Natural killer cell (primary cell): Measurements from ENCODE around the gene C20orf202. TPM values are rescaled to one million over a fixed set of nuclear protein-coding genes. Genes with fewer than 3 reads are reported as not detected.

Experiments
- ATAC-seq, 3 donors: fragments of 150-1000 bp in 2 of 3; fragments of 200-7000 bp in 1 of 3; cut with Tn5 transposase; 1 replicate in 1 of 3; 2 replicates in 2 of 3; pipeline ENCODE4 v1.10.0; 2021; ENCODE audit warnings: mild to moderate bottlenecking in 2 of 3, moderate library complexity in 2 of 3
- DNase-seq, 2 donors: peaks; one replicate each; pipeline versions ENCODE4 v3.0.0 to v3.0.0-alpha.2; 2013 to 2021; ENCODE audit warnings: mixed read lengths in 1 of 2
- H3K27ac ChIP-seq: one replicate; pipeline ENCODE4 v1.5.1; 2013; ENCODE audit warnings: mild to moderate bottlenecking, low read length
- H3K27me3 ChIP-seq: one replicate; pipeline ENCODE4 v1.6.1; 2013; ENCODE audit warnings: low read length; ENCODE audit not compliant: control insufficient read depth, insufficient read depth
- H3K36me3 ChIP-seq: one replicate; pipeline ENCODE4 v1.6.1; 2013; ENCODE audit warnings: low read length; ENCODE audit not compliant: control insufficient read depth, insufficient read depth
- H3K4me1 ChIP-seq: one replicate; pipeline ENCODE4 v1.6.1; 2013; ENCODE audit warnings: low read length; ENCODE audit not compliant: control insufficient read depth, insufficient read depth
- H3K4me3 ChIP-seq: one replicate; pipeline ENCODE4 v1.5.1; 2013; ENCODE audit warnings: low read length
- H3K9me3 ChIP-seq: one replicate; pipeline ENCODE4 v1.6.1; 2013; ENCODE audit warnings: low read length; ENCODE audit not compliant: control insufficient read depth, insufficient read depth
- H3K27ac Mint-ChIP-seq, 2 donors: one replicate each; pipeline ENCODE4 v1.8.0; 2022; ENCODE audit warnings: mild to moderate bottlenecking in 2 of 2, mixed read lengths in 2 of 2, moderate library complexity in 1 of 2
- H3K27me3 Mint-ChIP-seq, 2 donors: one replicate each; pipeline ENCODE4 v1.8.0; 2022; ENCODE audit warnings: low read depth in 2 of 2, mixed read lengths in 2 of 2
- H3K36me3 Mint-ChIP-seq: one replicate; pipeline ENCODE4 v1.8.0; 2022; ENCODE audit warnings: mixed read lengths
- H3K4me1 Mint-ChIP-seq, 2 donors: one replicate each; pipeline ENCODE4 v1.8.0; 2022; ENCODE audit warnings: mixed read lengths in 2 of 2
- H3K4me3 Mint-ChIP-seq: one replicate; pipeline ENCODE4 v1.8.0; 2022; ENCODE audit warnings: mild to moderate bottlenecking, moderate library complexity, mixed read lengths
- H3K9me3 Mint-ChIP-seq, 2 donors: one replicate each; pipeline ENCODE4 v1.8.0; 2022; ENCODE audit warnings: mixed read lengths in 2 of 2
- CTCF ChIP-seq: fragments of 200-600 bp; IDR thresholded peaks from one replicate; pipeline ENCODE4 v1.8.0; 2022; ENCODE audit warnings: antibody characterized with exemption
- WGBS: methylation state at CpG from one replicate; pipeline ENCODE4 v1.1.7; 2013; ENCODE audit warnings: missing lambda C conversion rate; ENCODE audit not compliant: insufficient coverage; 5-methylcytosine and 5-hydroxymethylcytosine counted together
- intact Hi-C: fragments of 100-400 bp; cut with micrococcal nuclease; formaldehyde crosslinking; loops from one replicate; pipeline ENCODE4 v1.14.2; 2022
- total RNA-seq, 4 donors: library from RNA; stranded (reverse); fragments of 120-200 nt in 1 of 4; gene quantifications; one replicate each; pipeline versions ENCODE4 v1.2.3 to v1.2.4, GENCODE V29; 2013 to 2022

Gene C20orf202
- total RNA-seq, 3 donors from 2014 or later (not counting 1 experiment from before 2014, with no cell fraction given) = 0.16 to 0.75 (median 0.60) TPM

GRCh38 chr20:1252416-1252815 lies 49.2 kb downstream of the C20orf202 start:
- Histone ChIP-seq H3K27me3 (peaks cover 18% of the 10 kb centered on the region), H3K27ac (no peak overlapping the region), H3K4me3 (no peak overlapping the region), H3K36me3 (no peaks in the 10 kb centered on the region), H3K4me1 (no peaks in the 10 kb centered on the region), H3K9me3 (no peaks in the 10 kb centered on the region)
- intact Hi-C loops = no loop called here
- no peaks in the 10 kb centered on the region for H3K9me3 Mint-ChIP-seq
- peaks cover 22 to 41% of the 10 kb centered on the region in 2 donors for H3K27me3 Mint-ChIP-seq
- ATAC-seq = no peak
- no peak for TF ChIP-seq CTCF
- WGBS = 96% methylated on average over 3 of the region's 3 CpGs
- H3K27ac Mint-ChIP-seq = no peak overlapping the region
- DNase-seq = no peak
- no peaks in the 10 kb centered on the region for H3K4me1 Mint-ChIP-seq
- no peak overlapping the region for H3K4me3 Mint-ChIP-seq
- H3K36me3 Mint-ChIP-seq = peaks cover 8% of the 10 kb centered on the region

GRCh38 chr20:1254254-1254653 lies 51.0 kb downstream of the C20orf202 start:
- WGBS = 47% methylated on average over 2 of the region's 2 CpGs
- Histone ChIP-seq H3K27ac (no peak overlapping the region), H3K36me3 (no peaks in the 10 kb centered on the region), H3K4me1 (no peaks in the 10 kb centered on the region), H3K4me3 (no peak overlapping the region), H3K27me3 (peaks cover 19% of the 10 kb centered on the region), H3K9me3 (no peaks in the 10 kb centered on the region)
- intact Hi-C loops = no loop called here
- no peak for TF ChIP-seq CTCF
- no peak for DNase-seq
- H3K9me3 Mint-ChIP-seq = no peaks in the 10 kb centered on the region
- no peak for ATAC-seq
- H3K4me3 Mint-ChIP-seq = no peak overlapping the region
- no peaks in the 10 kb centered on the region for H3K4me1 Mint-ChIP-seq
- no peak overlapping the region for H3K27ac Mint-ChIP-seq
- peaks cover 8% of the 10 kb centered on the region for H3K36me3 Mint-ChIP-seq
- peaks cover 22 to 41% of the 10 kb centered on the region in 2 donors for H3K27me3 Mint-ChIP-seq

GRCh38 chr20:1255675-1256074 lies 52.4 kb downstream of the C20orf202 start:
- Histone ChIP-seq H3K9me3 (no peaks in the 10 kb centered on the region), H3K27me3 (peaks cover 19% of the 10 kb centered on the region), H3K4me1 (no peaks in the 10 kb centered on the region), H3K36me3 (no peaks in the 10 kb centered on the region), H3K27ac (no peak overlapping the region), H3K4me3 (no peak overlapping the region)
- peaks cover 6% of the 10 kb centered on the region for H3K36me3 Mint-ChIP-seq
- H3K27ac Mint-ChIP-seq = no peak overlapping the region
- WGBS = 42% methylated on average over 2 of the region's 2 CpGs
- no peaks in the 10 kb centered on the region for H3K9me3 Mint-ChIP-seq
- intact Hi-C loops = no loop called here
- no peaks in the 10 kb centered on the region for H3K4me1 Mint-ChIP-seq
- peaks cover 22 to 36% of the 10 kb centered on the region in 2 donors for H3K27me3 Mint-ChIP-seq
- H3K4me3 Mint-ChIP-seq = no peak overlapping the region
- DNase-seq = no peak
- TF ChIP-seq CTCF = no peak
- ATAC-seq = no peak

Other genes with a start within 250 kb of the C20orf202 start
- under 1 TPM; 0.09 to 0.70 (median 0.53) TPM for gene RSPO4, start 201.1 kb upstream of the C20orf202 start, total RNA-seq
- 100 to 1,000 TPM in 2 of 3 donors, 10 to 100 TPM in 1; 97.1 to 107 (median 101) TPM for gene PSMF1, start 84.9 kb upstream of the C20orf202 start, total RNA-seq
- under 1 TPM in 1 of 3 donors, not detected in 2; 0.35 TPM for gene TMEM74B, start 18.5 kb upstream of the C20orf202 start, total RNA-seq
- gene RAD21L1, start 22.6 kb downstream of the C20orf202 start, total RNA-seq = not detected
- 1 to 10 TPM; 3.1 to 5.9 (median 5.8) TPM for gene SNPH, start 62.8 kb downstream of the C20orf202 start, total RNA-seq
- gene SDCBP2, start 125.7 kb downstream of the C20orf202 start, total RNA-seq = 1 to 10 TPM; 2.0 to 2.7 (median 2.6) TPM
- 10 to 100 TPM; 74.6 to 76.4 (median 75.4) TPM for gene FKBP1A, start 189.6 kb downstream of the C20orf202 start, total RNA-seq